Panc1 (cell line): ENCODE measurements around the gene SSR4. TPM values are rescaled to one million over a fixed set of nuclear protein-coding genes. Genes with fewer than 3 reads are reported as not detected.

Source experiments
- ATAC-seq: fragments of 200-7000 bp; cut with Tn5 transposase; 2 replicates; pipeline ENCODE4 v1.9.1; 2020; ENCODE audit warnings: mild to moderate bottlenecking, moderate library complexity
- BruUV-seq: library from RNA; stranded (reverse); fragments of 400-500 nt; replicated peaks from 2 replicates; lab custom pipeline; 2021; lab: Mats Ljungman, UMichigan
- CTCF ChIA-PET: fragments of 300-600 bp; sonication (Branson Sonifier 250); formaldehyde crosslinking; loops from one replicate; lab custom pipeline; 2022; ENCODE audit warnings: antibody characterized with exemption; lab: Charles Lee
- POLR2A ChIA-PET: fragments of 300-600 bp; sonication (Branson Sonifier 250); formaldehyde crosslinking; loops from one replicate; lab custom pipeline; 2022; ENCODE audit warnings: antibody characterized with exemption; lab: Charles Lee
- DNase-seq: peaks from one replicate; pipeline ENCODE4 v3.0.0-alpha.2; 2010; ENCODE audit warnings: low read depth, low spot score
- H3K27ac ChIP-seq: 2 replicates; pipeline ENCODE4 v1.5.1; 2011; ENCODE audit warnings: mild to moderate bottlenecking, low read length, inconsistent platforms
- H3K27me3 ChIP-seq: fragments of 200-500 bp; sonication (Bioruptor generic); 2 replicates; pipeline ENCODE4 v1.6.0; 2014; ENCODE audit warnings: low read length, inconsistent platforms; ENCODE audit not compliant: control insufficient read depth, insufficient read depth
- H3K36me3 ChIP-seq: fragments of 200-500 bp; sonication (Bioruptor generic); 2 replicates; pipeline ENCODE4 v1.5.1; 2014; ENCODE audit warnings: inconsistent platforms, mild to moderate bottlenecking, low read length, moderate library complexity; ENCODE audit not compliant: control insufficient read depth, insufficient read depth
- H3K4me1 ChIP-seq: 2 replicates; pipeline ENCODE4 v1.5.1; 2011; ENCODE audit warnings: inconsistent platforms, mild to moderate bottlenecking, low read length, moderate library complexity; ENCODE audit not compliant: control insufficient read depth, insufficient read depth
- H3K4me3 ChIP-seq, 2 experiments: 2 replicates each; pipeline ENCODE4 v1.5.1; 2011 to 2012; ENCODE audit warnings: low read depth in 2 of 2, low read length in 2 of 2, mild to moderate bottlenecking in 2 of 2, inconsistent platforms in 1 of 2, moderate library complexity in 1 of 2
- H3K9me3 ChIP-seq: fragments of 200-500 bp; sonication (Bioruptor generic); 2 replicates; pipeline ENCODE4 v1.5.1; 2014; ENCODE audit warnings: low read depth, mild to moderate bottlenecking, inconsistent platforms, low read length, moderate library complexity; ENCODE audit not compliant: control insufficient read depth, insufficient read depth
- POLR2AphosphoS5 ChIP-seq: IDR thresholded peaks from 2 replicates; pipeline ENCODE4 v1.6.1; 2012; ENCODE audit warnings: mild to moderate bottlenecking, low read depth, low read length, moderate library complexity
- SIN3A ChIP-seq: IDR thresholded peaks from 2 replicates; pipeline ENCODE4 v1.6.1; 2012; ENCODE audit warnings: low read depth, mild to moderate bottlenecking, low read length, moderate library complexity, borderline replicate concordance; ENCODE audit not compliant: insufficient read depth
- TCF7L2 ChIP-seq: IDR thresholded peaks from 2 replicates; pipeline ENCODE4 v1.6.1; 2011; ENCODE audit warnings: mild to moderate bottlenecking, low read depth, low read length, inconsistent platforms
- in situ Hi-C: cut with HindIII; loops from 2 replicates; pipeline ENCODE4 v1.10.0; 2016; ENCODE audit warnings: low sequenced_read_pairs, low pct_unique_long_range_greater_than_20kb
- intact Hi-C: fragments of 100-400 bp; cut with micrococcal nuclease; formaldehyde crosslinking; loops from one replicate; pipeline ENCODE4 v1.10.0; 2022; ENCODE audit not compliant: unreplicated experiment
- total RNA-seq: library from RNA; stranded (reverse); gene quantifications from one replicate; pipeline ENCODE4 v1.2.1, GENCODE V29; 2021; ENCODE audit not compliant: unreplicated experiment
- TF ChIP-seq, protein P1 (sequence below), 2 experiments: IDR thresholded peaks; 2 replicates each; pipeline ENCODE4 v1.6.1; 2011 to 2012; ENCODE audit warnings: low read depth in 2 of 2, control low read depth in 1 of 2, low read length in 1 of 2, mild to moderate bottlenecking in 1 of 2, moderate library complexity in 1 of 2; ENCODE audit not compliant: insufficient read depth in 1 of 2
- TF ChIP-seq, protein P2 (sequence below): fragments of 450-650 bp; IDR thresholded peaks from 2 replicates; pipeline ENCODE4 v1.5.1; 2017; ENCODE audit warnings: mild to moderate bottlenecking

Gene SSR4
- total RNA-seq, 1 experiment from 2014 or later, result 504 TPM

DNA sequence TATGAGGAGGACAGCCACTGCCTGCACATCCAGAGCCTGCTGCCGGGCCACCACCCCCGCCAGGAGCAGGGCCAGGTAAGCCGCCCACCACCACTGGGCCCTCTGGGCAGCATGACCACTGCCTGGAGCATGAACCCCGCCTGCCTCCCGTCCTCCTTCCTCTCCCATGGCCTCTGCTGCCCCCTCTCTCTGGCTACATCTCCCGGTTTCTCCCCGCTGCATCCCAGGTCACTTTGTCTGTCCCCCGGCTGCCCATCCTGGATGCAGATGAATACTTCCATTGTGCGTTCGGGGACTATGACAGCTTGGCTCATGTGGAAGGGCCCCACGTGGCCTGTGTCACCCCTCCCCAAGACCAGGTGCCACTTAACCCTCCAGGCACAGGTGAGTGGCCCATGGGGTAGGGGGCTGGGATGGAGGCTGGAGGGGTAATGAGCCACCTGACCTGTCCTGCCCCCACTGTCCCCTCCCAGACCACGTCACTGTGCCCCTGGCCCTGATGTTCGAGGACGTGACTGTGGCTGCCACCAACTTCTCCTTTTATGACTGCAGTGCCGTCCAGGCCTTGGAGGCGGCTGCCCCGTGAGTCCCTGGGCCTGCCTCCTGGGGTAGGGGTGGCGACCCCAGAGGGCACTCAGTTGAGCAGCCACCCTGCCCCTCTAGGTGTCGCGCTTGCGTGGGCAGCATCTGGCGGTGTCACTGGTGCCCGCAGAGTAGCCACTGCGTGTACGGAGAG is 24.4 kb upstream of the SSR4 start:
- Histone ChIP-seq H3K27me3 (no peaks in the 10 kb centered on the region), H3K9me3 (no peaks in the 10 kb centered on the region), H3K27ac (no peak overlapping the region), H3K4me1 (peaks cover 15% of the 10 kb centered on the region), H3K4me3 (no peak overlapping the region), H3K36me3 (no peaks in the 10 kb centered on the region)
- CTCF ChIA-PET, result no interaction called here
- intact Hi-C loops (loop anchor here (10.0 kb wide), 2 partner anchors 115 to 155 kb away; partner anchors contain the start of genes ARHGAP4 and L1CAM), in situ Hi-C loops (no loop called here)
- DNase-seq, result no peak
- POLR2A ChIA-PET, result no interaction called here
- no peak for ATAC-seq
- TF ChIP-seq POLR2AphosphoS5 (no peak), TCF7L2 (no peak), SIN3A (no peak)
- TF ChIP-seq, protein P1, sequence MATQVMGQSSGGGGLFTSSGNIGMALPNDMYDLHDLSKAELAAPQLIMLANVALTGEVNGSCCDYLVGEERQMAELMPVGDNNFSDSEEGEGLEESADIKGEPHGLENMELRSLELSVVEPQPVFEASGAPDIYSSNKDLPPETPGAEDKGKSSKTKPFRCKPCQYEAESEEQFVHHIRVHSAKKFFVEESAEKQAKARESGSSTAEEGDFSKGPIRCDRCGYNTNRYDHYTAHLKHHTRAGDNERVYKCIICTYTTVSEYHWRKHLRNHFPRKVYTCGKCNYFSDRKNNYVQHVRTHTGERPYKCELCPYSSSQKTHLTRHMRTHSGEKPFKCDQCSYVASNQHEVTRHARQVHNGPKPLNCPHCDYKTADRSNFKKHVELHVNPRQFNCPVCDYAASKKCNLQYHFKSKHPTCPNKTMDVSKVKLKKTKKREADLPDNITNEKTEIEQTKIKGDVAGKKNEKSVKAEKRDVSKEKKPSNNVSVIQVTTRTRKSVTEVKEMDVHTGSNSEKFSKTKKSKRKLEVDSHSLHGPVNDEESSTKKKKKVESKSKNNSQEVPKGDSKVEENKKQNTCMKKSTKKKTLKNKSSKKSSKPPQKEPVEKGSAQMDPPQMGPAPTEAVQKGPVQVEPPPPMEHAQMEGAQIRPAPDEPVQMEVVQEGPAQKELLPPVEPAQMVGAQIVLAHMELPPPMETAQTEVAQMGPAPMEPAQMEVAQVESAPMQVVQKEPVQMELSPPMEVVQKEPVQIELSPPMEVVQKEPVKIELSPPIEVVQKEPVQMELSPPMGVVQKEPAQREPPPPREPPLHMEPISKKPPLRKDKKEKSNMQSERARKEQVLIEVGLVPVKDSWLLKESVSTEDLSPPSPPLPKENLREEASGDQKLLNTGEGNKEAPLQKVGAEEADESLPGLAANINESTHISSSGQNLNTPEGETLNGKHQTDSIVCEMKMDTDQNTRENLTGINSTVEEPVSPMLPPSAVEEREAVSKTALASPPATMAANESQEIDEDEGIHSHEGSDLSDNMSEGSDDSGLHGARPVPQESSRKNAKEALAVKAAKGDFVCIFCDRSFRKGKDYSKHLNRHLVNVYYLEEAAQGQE (IDR thresholded peaks at IDR 0.05; ENCODE audit: insufficient read depth in 1 of 2, low read depth in 2 of 2, low read length in 1 of 2), result no peak
- TF ChIP-seq, protein P2, sequence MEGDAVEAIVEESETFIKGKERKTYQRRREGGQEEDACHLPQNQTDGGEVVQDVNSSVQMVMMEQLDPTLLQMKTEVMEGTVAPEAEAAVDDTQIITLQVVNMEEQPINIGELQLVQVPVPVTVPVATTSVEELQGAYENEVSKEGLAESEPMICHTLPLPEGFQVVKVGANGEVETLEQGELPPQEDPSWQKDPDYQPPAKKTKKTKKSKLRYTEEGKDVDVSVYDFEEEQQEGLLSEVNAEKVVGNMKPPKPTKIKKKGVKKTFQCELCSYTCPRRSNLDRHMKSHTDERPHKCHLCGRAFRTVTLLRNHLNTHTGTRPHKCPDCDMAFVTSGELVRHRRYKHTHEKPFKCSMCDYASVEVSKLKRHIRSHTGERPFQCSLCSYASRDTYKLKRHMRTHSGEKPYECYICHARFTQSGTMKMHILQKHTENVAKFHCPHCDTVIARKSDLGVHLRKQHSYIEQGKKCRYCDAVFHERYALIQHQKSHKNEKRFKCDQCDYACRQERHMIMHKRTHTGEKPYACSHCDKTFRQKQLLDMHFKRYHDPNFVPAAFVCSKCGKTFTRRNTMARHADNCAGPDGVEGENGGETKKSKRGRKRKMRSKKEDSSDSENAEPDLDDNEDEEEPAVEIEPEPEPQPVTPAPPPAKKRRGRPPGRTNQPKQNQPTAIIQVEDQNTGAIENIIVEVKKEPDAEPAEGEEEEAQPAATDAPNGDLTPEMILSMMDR, result no peak
- no TSS peak for BruUV-seq

DNA sequence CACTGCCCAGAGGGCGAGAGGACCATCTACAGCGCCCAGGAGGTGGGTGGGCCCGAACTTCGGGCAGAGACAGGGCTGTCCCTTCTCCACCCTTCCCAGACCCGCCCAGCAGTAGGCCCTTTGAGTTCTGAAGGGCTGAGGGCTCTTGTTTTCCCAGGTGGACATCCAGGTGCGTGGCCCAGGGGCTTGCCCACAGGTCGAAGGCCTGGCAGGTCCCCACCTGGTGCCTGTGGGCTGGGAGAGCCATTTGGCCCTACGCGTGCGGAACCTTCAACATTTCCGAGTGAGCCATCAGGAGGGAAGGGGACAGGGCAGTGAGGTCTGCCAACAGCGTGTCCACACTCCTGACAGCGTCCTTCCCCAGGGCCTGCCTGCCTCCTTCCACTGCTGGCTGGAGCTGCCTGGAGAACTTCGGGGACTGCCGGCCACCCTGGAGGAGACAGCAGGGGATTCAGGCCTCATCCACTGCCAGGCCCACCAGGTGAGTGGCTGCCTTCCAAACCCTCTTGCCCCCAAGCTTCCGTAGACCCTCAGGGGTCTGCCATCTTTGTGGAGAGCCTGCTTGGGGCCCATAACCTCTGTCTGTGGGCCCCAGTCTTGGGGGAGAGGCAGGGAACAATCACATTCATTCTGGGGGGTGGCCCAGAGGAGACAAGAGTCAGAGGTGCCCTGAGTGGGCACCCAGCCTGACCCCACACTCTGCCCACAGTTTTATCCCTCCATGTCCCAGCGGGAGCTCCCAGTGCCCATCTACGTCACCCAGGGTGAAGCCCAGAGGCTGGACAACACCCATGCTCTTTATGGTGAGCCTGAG is 23.7 kb upstream of the SSR4 start:
- no peak for DNase-seq
- intact Hi-C loops (no loop called here), in situ Hi-C loops (no loop called here)
- Histone ChIP-seq H3K4me3 (no peak overlapping the region), H3K27me3 (no peaks in the 10 kb centered on the region), H3K36me3 (no peaks in the 10 kb centered on the region), H3K9me3 (no peaks in the 10 kb centered on the region), H3K4me1 (peaks cover 7% of the 10 kb centered on the region), H3K27ac (no peak overlapping the region)
- TF ChIP-seq, protein P1 (IDR thresholded peaks at IDR 0.05; ENCODE audit: insufficient read depth in 1 of 2, low read depth in 2 of 2, low read length in 1 of 2), result no peak
- TF ChIP-seq TCF7L2 (no peak), SIN3A (no peak), POLR2AphosphoS5 (no peak)
- TF ChIP-seq, protein P2, result no peak
- POLR2A ChIA-PET, result no interaction called here
- ATAC-seq, result no peak
- CTCF ChIA-PET, result no interaction called here
- BruUV-seq, result no TSS peak
